DMS53 (cell line): ENCODE data around the gene GUCA2B.
A peak's percentile ranks its signal among the peaks of the same experiment; 100 is the strongest.

Source experiments
- DNase-seq: peaks from one replicate; lab custom pipeline; 2025; lab: John Stamatoyannopoulos, UW

Gene GUCA2B

GRCh38 chr1:42168391-42168670 is 15.1 kb downstream of the GUCA2B start:
- no peak for DNase-seq

- DNase-seq = no peak
Observed at GRCh38 chr1:42168763-42169162, 15.6 kb downstream of the GUCA2B start.

GRCh38 chr1:42170779-42171621 is 17.8 kb downstream of the GUCA2B start:
- DNase-seq = no peak

DNA sequence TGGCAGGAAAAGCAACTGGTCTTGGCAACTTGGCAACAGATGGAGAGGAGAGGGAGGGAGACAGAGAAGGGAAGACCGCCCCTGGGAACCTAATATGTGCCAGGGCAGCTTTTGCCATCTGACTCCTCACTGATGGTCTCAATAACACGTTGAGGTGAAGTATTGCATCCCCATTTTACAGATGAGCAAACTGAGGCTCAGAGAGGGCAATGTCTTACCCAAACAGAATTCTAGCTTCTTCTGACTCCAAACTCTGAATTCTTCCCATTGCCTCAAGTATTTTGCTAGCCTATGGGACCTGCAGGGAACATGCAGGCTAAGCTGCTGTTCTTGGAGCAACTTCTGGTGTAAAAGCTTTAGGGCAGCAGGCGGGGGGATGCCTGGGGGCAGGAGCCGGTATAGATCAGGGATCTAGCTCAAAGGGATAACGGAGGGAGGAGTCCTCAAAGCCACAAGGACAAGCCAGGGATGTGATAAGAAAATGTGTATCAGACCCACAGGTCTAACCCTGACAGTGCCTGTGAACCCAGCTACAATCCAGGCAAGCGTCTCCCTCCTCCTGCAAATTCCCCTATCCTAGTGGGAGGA is 18.6 kb downstream of the GUCA2B start:
- no peak for DNase-seq

GRCh38 chr1:42172381-42173133 is 19.3 kb downstream of the GUCA2B start:
- DNase-seq = peak; percentile 19

DNA sequence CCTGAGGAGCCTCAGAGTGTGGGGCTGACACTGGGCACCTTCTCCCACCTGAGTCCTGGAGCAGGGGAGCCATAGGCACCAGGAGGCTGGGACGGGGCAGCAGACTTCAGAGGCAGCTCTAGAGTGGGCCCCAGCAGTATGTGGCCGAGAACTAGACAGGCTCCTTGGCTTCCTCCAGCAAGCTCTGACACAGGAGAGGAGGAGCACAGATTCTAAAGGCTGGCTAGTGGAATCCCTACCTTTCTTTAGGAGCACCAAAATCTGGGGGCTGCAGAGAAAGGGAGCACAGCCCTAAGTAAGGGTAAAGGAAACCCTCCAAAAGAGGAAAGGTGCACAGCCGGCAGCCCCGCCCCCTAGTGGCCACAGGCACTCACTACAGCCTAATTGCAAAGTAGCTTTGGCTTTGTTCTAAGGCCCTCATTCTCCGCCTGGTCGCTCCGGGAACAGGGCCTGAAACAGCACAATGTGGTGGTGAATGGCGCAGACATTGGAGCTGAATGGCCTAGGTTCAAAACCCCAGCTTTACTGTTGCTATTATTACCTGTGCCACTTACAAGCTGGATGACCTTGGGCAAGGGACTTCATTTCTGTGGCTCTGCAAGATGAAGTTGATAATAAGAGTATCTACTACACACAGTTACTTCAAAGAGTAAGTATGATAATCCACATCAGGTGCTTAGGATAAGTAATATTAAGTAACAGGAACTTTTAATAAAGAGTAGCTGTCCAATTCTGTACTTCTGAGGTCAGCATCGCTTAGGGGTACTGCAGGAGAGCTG is 20.1 kb downstream of the GUCA2B start:
- DNase-seq = peak; percentile 78

- peak; percentile 44 for DNase-seq
Observed at GRCh38 chr1:42173961-42174735, 20.9 kb downstream of the GUCA2B start.

DNA sequence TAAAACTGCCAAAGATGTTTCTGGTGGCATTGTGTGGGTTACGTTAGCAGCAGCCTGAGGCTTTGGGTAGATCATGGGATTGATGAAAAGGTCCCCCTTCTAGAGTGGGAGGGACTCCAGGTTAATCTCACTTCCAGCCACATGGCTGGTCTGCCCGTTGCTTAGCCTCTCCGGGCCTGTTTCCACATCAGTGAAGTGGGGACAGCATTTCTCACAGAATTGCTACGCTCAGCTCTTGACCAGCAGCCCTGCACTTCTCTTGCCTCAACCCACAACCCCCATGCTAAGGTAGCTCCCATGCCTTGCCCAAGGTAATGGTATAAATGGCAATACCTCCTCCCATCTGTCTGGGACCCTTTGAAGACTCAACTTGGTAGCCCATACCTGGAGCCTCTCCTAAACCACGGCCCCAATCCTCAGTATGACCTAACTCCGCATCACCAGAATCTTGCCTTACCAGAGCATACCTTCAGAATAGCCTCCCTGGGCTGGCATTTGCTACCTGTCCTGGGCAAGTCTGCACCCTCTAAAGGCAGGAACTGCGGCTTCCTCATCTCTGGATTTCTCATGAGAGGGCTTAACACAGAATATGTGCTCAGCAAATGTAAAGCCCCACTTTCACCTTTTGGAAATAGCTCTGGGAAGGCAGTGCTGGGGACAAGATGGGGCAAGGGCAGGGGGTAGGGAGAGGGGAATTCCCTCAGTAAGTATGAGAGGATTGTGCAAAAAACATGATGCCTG is 22.3 kb downstream of the GUCA2B start:
- no peak for DNase-seq

- peak; percentile 72 for DNase-seq
Observed at GRCh38 chr1:42176902-42177519, 23.8 kb downstream of the GUCA2B start.

- peak; percentile 44 for DNase-seq
Observed at GRCh38 chr1:42177541-42177981, 24.4 kb downstream of the GUCA2B start.

DNA sequence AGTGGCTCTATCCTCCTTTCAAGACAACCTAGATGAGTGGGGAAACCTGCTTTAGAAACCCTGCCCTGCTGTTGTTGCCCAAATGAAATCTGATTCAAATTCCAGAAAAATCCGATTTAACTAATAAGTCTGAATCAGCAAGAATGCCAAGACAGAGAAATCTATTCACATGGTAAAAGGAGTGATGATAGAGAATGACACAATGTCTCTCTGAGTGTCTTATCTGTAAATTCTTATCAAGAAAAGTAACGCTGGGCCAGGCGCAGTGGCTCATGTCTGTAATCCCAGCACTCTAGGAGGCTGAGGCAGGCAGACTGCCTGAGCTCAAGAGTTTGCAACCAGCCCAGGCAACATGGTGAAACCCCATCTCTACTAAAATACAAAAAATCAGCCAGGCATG is 25.0 kb downstream of the GUCA2B start:
- no peak for DNase-seq

DNA sequence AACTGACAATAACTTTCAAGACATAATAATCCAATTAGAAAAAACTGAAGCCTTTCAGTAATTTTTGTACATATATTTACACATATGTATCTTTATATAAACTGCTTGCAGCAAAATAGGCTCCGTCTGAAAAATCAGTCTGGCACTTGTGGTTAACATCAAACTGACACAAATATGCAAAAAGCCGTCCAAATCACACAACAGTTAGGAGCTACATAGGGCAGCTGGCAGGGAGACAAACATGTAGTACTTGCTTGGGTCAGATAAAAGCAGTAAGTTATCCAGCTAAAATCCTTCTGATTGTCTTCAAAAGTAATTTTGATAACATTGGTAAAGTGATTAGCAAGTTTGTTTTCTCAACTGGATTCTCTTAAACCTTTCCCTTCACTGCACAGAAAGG is 26.1 kb downstream of the GUCA2B start:
- no peak for DNase-seq

DNA sequence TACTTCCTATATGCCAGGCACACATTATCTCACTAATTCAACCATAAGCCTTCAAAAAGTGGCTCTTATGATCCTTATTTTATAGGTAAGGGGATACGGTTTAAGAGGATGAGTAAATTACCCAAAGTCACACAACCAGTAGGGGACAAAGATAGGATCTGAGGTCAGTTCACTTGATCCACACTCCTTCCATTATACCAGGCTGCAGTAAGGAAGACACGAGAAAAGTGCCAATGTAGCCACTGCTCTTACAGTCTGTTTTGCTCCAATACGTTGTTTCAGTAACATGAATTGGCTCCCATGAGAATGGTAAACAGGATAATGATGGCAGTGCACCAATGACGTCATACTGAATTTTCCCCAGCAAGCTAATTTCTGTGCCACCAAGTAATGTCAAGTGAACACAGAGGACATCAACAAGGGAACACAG is 26.7 kb downstream of the GUCA2B start:
- peak; percentile 17 for DNase-seq

DNA sequence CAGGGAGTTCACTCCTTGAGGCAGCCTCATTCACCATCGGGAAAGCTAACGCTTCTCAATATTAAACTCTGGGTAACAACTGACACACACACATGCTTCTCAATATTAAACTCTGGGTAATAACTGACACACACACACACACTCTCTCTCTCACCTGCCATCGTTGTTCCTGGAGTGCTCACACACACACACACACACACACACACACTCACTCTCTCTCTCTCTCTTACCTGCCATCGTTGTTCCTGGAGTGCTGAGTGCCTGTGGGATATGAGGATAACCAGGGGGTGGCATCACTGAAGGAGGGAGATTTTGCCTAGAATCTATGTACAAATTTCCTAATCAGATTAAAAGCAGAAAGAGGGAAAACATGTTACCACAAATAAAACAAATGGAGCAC is 28.5 kb downstream of the GUCA2B start:
- no peak for DNase-seq

GRCh38 chr1:42183210-42183956 is 30.2 kb downstream of the GUCA2B start:
- DNase-seq = no peak

GRCh38 chr1:42183957-42184268 is 30.7 kb downstream of the GUCA2B start:
- DNase-seq = no peak

DNA sequence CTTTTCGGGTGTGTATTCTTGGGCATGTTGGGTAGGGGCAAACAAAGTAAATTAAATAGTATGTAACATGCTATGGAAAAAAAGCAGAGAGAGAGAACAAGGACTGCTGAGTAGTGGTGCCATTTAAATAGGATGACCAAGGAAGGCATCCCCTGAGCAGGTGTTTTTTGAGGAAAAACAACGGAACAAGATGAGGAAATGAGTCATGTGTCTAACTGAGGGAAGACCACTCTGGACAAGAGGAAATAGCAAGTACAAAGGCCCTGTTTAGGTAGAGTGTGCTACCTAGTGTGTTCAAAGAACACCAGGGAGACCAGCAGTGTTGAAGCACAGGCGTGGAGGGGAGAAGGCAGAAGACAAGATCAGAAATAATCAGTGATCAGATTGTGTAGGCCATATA is 31.4 kb downstream of the GUCA2B start:
- DNase-seq = peak; percentile 14

DNA sequence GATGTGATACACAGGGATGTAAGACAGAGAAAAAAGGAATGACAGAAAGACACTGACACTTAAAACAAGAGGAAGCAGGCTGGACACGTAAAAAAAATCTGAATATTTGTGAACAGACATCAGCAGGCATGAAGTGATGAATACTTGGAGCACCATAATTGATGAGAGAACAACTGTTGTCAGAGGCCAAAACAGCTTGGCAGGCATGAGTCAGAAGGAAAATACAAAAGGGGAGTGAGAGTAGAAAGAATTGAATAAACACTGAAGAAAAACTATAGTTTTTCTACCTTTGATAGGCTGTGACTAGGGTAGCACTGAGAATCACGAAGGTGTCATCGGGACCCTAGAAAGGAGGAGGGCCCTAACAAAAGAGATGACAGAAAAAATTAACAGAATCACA is 32.9 kb downstream of the GUCA2B start:
- DNase-seq = peak; percentile 45

GRCh38 chr1:42189931-42190853 is 37.0 kb downstream of the GUCA2B start:
- no peak for DNase-seq
